ENCODE measurements around the gene SIRPA.

SIRPA gene

DNA sequence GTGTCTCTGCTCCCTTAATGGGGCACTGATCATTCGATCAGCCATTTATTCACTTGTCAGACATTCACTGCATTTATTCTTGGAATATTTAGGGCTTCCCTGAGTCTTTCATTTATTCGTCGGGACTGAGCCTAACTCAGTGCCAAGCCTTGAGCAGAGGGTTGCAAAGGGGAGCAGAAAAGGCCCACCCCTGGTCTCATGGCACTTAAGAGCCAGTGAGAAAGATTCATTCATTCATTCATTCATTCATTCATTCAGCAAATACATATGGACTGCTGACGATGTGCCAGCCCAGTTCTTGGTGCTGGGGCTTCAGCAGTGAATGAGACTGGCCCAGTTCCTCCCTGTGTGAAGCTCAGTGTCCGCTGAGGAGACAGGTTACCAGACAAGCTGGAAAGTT lies 36.6 kb downstream of the SIRPA start:
- DNase-seq (ENCODE audit: low read depth in 2 of 2, low spot score in 1 of 2): no peak

- DNase-seq (ENCODE audit: low read depth in 2 of 2, low spot score in 1 of 2): no peak
Measured at GRCh38 chr20:1932971-1933370, 37.8 kb downstream of the SIRPA start.

DNA sequence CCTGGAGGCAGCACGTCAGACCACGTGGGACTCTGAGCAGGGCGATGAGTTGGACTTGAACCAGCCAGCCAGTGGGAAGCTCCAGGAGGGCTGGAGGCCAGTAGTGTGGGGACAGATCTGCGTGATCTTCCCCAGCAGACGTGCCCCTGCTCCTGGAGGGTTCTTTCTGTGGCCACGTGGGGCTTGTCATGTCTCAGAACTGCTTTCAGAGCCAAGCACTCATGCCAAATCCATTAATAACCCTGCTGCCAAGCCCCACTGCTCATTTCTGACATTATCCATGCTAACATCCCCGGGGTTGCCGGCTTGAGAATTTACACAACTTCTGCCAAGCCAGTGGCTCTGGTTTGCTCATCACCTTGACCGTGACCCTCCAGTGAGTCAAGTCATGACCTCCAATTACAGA lies 38.3 kb downstream of the SIRPA start:
- DNase-seq (ENCODE audit: low read depth in 2 of 2, low spot score in 1 of 2): no peak

- no peak for DNase-seq (ENCODE audit: low read depth in 2 of 2, low spot score in 1 of 2)
Measured at GRCh38 chr20:1934156-1934555, 38.9 kb downstream of the SIRPA start.

DNA sequence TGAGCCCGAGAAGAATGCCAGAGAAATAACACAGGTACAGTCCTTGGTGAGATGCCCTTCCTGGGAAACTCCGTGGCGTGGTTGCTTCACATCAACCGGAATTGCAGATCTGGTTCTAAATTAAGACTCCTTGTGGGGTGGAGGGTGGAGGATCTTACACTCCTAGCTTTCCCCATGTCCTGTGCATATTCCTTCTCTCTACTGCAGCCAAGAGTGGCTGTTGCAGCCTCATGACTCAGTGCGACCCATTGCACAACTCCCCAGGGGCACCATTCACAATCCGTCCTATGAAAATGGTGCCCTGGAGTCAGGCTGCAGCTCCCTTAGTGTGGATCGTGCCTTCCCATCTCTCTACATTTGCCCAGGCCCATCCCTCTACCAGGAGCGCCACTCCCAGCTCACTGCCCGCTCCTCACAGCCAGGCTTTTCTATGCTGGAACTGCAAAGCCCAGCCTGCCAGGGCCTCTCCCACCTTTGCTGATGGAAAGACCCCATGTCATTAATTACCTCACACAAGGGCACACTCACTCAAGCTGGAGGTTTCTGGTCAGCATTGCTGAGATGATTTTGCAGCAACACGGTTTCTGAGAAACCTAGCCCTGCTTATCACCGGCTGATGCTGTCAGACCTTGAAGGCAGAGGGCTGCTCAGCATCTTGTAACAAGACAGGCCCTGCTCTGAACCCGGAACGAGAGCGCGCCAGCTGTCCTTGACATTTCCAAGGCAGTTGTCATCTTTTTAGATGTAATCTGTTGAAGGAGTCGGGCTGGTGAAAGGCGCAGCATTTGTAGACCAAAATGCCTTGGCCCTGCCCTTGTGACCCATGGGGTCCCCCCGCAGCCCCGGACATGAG lies 39.7 kb downstream of the SIRPA start:
- DNase-seq (ENCODE audit: low read depth in 2 of 2, low spot score in 1 of 2): no peak

DNA sequence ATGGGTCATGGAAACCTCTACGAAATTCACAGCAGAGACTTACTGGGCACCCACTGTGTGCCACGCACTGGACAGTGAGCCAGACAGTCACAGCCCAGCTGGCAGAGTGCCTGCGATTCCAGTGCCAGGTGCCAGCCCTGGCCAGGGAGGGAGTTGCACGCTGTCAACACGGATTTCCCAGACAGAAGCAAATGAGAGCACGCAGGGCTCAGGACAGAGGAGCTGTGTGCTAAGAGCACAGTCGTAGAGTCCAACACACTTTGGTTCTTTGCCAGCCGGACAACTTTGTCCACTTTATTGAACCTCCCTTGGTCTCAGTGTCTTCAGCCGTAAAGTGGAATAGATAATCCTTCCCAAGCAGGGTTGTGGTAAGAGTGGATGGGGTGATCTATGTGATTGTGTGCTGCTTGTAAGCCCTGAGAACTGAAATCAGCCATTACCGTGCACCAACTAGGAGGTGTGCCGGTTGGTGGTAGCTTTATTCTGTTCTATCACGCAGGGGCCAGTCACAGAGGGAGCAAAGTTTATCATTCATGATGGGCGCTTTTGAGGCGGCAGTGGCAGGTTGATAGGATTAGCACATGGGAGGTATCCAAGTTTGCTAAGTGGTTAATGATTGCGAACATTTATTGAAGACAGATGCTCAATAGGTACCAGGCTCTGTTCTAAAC lies 40.6 kb downstream of the SIRPA start:
- no peak for DNase-seq (ENCODE audit: low read depth in 2 of 2, low spot score in 1 of 2)

- DNase-seq (ENCODE audit: low read depth in 2 of 2, low spot score in 1 of 2): no peak
Measured at GRCh38 chr20:1937316-1937976, 42.2 kb downstream of the SIRPA start.

DNA sequence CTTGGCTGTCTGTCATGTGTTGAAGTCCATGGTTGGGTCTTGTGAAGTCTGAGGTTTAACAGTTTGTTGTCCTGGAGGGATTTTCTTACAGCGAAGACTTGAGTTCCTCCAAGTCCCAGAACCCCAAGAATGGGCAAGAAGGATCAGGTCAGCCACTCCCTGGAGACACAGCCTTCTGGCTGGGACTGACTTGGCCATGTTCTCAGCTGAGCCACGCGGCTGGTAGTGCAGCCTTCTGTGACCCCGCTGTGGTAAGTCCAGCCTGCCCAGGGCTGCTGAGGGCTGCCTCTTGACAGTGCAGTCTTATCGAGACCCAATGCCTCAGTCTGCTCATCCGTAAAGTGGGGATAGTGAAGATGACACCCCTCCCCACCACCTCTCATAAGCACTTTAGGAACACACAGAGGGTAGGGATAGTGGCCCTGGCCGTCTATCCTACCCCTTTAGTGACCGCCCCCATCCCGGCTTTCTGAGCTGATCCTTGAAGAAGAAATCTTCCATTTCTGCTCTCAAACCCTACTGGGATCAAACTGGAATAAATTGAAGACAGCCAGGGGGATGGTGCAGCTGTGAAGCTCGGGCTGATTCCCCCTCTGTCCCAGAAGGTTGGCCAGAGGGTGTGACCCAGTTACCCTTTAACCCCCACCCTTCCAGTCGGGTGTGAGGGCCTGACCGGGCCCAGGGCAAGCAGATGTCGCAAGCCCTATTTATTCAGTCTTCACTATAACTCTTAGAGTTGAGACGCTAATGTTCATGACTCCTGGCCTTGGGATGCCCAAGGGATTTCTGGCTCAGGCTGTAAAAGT lies 43.5 kb downstream of the SIRPA start:
- no peak for DNase-seq (ENCODE audit: low read depth in 2 of 2, low spot score in 1 of 2)

GRCh38 chr20:1939270-1939595 lies 44.0 kb downstream of the SIRPA start:
- no peak for DNase-seq (ENCODE audit: low read depth in 2 of 2, low spot score in 1 of 2)

- no peak for DNase-seq (ENCODE audit: low read depth in 2 of 2, low spot score in 1 of 2)
Measured at GRCh38 chr20:1940581-1940980, 45.4 kb downstream of the SIRPA start.

GRCh38 chr20:1941226-1941625 lies 46.0 kb downstream of the SIRPA start:
- no peak for DNase-seq (ENCODE audit: low read depth in 2 of 2, low spot score in 1 of 2)

DNA sequence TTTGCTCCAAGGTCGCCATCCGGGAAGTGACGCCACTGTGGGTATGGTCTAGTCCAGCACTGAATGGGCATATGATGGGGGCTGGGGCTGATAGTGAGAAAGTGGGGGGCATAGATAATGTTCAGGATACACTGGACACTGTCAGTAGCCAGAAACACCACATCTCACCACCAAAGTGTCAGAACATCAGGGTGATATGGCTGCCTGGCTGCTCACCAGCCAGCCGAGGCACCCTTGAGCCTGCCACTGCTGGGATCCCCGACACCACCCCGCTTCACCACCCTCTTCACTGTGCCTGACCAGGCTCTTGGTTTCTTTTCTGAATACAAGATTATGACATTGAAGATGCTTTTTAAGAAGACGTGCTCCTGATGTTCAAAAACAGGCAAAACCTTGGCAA lies 46.9 kb downstream of the SIRPA start:
- DNase-seq (ENCODE audit: low read depth in 2 of 2, low spot score in 1 of 2): no peak

DNA sequence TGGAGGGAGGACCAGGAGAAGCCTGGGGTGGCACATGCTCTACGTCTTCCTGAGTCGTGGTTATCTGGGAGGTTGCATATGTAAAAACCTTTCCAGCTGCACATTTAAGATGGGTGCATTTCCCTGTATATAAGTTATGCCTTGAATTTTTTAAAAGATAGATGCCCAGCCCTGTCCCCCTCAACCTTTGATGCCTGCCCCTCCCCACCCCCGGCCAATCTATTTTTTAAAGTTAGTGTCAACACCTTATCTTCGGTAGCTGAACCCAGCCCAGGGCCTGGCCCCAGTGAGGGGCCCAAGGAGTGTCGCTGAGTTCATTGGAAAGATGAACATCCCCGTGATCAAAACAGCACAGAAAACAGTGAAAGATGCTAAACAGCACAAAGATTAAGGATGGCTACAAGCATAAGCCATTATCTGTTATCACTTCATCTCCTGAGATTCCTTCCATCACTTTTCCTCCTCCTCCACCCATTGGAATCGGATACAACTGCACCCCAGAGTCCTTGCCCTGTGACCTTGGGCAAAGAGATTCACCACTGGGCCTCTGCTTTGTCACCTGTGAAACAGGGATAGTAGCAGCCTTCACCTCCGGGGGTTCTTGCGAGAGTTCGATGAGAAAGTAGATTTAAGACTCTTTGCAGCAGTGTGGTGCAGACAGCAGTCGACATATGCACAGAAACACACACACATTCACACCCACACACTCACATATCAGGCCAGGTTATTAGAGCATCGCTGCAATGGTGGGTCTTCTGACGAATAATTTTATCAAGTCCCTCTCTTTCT lies 47.5 kb downstream of the SIRPA start:
- DNase-seq (ENCODE audit: low read depth in 2 of 2, low spot score in 1 of 2): no peak

DNA sequence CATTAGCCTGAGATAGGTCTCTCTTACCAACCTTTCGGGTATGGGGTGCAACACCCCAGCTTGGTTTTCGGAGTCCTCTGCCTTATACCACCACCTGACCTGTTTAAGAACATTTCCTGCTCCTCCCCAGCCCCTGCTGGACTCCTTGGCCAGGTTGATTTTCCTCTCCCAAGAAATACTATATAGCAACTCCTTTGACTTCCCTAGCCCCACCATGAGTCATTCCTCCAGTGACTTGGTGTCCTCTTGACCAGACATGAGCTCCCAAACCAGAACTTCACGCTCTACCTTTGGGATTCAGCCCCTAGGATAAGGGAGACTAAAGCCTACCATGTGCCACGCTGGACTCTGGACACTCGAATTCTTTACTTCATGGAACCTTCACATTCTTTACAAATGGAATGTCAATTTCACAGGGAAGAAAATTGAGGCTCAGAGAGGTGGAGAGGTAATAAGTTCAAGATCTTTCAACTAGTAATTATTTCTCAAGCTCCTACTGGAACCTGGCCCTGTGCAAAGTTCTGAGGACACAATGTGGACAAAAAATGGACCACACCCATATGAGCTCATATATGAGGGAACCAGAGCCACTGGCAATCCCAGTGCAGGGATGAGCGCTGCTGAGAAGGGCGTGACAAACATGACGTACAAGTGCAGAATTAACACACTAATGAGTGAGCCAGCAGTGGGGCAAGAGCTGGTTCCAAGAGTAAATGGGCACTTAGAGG lies 48.2 kb downstream of the SIRPA start:
- DNase-seq (ENCODE audit: low read depth in 2 of 2, low spot score in 1 of 2): no peak

DNA sequence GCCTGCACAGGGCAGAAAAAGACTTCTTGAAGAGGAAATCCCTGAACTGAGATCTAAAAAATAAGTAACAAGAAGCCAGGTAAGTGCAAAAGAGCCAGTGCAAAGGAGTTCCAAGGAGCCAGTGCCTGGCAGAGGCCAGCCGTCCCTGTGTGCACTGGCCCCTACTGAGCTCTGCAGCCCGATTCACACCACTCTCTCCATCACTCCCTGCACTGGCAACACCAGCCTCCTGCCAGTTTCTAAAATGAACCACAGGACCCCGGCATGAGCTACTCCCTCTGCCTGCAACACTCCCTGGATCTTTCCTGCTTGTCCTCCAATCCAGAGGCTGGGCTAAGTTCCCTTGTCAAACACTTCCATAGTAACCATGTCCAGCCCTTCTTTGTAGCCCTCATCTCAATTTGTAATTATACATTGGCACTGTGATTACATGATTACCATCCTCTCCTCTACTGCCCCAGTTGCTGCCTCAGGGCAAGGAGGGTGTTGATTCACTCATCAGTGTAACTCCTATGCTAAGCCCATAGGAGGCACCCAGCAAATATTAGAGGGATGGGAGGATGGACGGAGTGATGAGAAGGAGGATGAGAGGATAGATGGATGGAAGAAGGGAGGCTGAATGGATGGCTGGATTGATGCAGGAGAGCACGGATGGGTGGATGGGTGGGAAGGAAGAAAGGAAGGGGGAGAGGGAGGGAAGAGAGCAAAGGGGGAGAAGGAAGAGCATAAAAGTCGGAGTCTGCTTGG lies 49.3 kb downstream of the SIRPA start:
- no peak for DNase-seq (ENCODE audit: low read depth in 2 of 2, low spot score in 1 of 2)

DNA sequence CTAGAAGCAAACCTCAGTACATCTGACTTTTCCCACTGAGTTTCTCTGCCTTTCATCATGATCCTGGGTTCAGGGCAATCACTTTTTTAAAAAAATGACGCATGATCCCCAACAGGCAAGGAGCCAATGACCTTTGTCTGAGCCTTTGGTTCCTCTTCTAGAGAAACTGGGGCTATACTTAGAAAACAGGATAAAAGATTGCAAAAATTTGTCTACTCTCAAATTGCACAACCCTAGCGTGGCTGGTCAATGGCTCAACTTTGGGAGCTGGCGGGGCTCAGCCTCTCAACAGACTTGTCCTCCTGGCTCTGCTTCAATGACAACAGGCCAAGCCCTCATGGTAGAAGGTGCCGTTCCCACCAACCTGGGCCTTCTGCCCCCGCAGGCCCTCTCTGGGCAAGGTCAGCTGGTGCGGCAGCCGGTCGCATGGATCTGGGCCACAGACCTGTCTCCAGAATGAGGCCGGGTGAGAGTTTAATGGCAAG lies 50.0 kb downstream of the SIRPA start:
- DNase-seq (ENCODE audit: low read depth in 2 of 2, low spot score in 1 of 2): no peak

GRCh38 chr20:1945660-1946059 lies 50.5 kb downstream of the SIRPA start:
- no peak for DNase-seq (ENCODE audit: low read depth in 2 of 2, low spot score in 1 of 2)

- DNase-seq (ENCODE audit: low read depth in 2 of 2, low spot score in 1 of 2): no peak
Measured at GRCh38 chr20:1946442-1946761, 51.2 kb downstream of the SIRPA start.

DNA sequence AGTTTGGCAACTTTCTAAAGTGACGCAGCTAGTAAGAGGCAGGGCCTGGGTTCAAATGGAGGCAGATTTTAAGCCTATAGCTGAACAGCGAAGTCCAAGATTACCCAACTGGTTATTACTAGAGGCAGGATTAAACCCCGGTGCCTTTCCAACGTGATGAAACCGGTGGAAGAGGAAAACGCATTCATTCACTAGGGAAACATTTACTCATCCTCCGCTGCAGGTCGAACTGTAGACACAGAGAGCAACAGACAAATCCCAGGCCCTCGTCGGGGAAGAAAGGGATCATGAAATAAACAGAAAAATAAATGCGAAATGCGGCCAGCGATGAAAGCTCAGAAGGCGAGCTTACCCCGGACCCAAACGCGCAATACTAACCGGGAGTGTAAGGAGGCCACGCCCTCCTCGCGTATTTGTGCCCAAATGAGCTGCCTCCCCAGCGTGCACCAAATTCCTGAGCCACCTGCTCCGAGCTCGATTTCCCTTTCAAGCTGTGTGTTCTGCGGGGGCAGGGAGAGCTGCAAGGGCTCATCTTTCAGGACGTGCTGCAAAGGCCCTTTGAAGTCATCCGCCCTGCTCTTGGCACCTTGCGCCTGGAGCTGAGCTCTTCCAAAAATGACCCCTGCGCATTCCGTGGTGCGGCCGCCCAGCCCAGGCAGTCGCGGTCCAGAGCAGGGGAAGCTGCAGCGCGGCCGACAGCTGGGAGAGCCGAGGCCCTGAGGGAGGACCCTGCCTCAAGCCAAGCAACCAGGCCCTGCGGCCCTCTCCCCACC lies 51.7 kb downstream of the SIRPA start:
- no peak for DNase-seq (ENCODE audit: low read depth in 2 of 2, low spot score in 1 of 2)

All from stimulated activated CD8-positive, alpha-beta memory T cell treated with anti-CD3 and anti-CD28 coated beads, Interleukin-4, amount 100 ng/mL, for 1 hour (primary cell).